DND-41 (cell line): ENCODE measurements around the gene BBS5.
A peak's percentile ranks its signal among the peaks of the same experiment; 100 is the strongest.

Experiments used
- EZH2 ChIP-seq: IDR thresholded peaks from 3 replicates; pipeline ENCODE4 v1.6.1; 2012; ENCODE audit warnings: borderline replicate concordance, low read depth, mild to moderate bottlenecking, moderate library complexity, low read length, inconsistent platforms; ENCODE audit not compliant: severe bottlenecking
- TF ChIP-seq, protein P1 (sequence below): IDR thresholded peaks from 2 replicates; pipeline ENCODE4 v1.5.1; 2012; ENCODE audit warnings: borderline replicate concordance, low read length, moderate library complexity, mild to moderate bottlenecking; ENCODE audit not compliant: poor library complexity, severe bottlenecking; ENCODE audit errors: extremely low read depth

DNA sequence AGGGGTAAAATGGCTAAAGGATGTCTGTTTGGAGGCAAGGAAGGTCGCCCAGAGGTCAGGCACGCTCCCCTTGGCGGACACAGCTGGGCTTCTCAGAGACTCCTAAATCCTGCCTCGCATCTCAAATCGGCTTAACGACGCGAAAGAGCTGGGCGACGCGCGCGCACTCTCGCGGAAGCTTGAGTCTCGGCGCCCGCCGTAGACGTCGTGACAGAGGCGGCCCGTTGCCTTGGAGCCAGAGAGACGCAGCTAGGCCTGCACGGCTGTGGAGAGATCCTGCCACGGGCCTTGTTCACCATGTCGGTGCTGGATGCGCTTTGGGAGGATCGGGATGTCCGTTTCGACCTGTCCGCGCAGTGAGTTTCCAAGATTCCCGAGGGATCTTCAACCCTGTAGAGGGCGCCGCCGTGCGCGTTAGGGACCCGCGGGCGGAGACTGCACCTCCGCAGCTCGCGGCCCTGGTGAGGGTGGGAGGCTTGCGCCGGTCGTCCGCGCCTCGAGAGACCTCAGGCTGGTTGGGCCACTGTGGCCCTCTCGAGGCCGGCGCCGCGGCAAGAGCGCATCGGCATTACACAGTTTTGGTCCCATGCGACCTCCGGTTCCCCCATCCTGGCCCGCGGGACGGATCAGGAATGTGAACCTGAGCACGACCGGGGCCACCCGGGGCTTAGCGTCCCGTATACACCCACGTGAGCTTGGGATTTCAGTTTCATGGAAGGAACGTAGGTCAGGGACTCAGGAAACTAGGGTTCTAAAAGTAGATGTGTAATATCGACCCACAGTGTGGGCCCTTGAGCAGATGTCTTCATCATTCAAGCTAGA is at the start of gene BBS5:
- TF ChIP-seq, protein P1, sequence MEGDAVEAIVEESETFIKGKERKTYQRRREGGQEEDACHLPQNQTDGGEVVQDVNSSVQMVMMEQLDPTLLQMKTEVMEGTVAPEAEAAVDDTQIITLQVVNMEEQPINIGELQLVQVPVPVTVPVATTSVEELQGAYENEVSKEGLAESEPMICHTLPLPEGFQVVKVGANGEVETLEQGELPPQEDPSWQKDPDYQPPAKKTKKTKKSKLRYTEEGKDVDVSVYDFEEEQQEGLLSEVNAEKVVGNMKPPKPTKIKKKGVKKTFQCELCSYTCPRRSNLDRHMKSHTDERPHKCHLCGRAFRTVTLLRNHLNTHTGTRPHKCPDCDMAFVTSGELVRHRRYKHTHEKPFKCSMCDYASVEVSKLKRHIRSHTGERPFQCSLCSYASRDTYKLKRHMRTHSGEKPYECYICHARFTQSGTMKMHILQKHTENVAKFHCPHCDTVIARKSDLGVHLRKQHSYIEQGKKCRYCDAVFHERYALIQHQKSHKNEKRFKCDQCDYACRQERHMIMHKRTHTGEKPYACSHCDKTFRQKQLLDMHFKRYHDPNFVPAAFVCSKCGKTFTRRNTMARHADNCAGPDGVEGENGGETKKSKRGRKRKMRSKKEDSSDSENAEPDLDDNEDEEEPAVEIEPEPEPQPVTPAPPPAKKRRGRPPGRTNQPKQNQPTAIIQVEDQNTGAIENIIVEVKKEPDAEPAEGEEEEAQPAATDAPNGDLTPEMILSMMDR, result peak; percentile 75
- TF ChIP-seq EZH2, result no peak
